Activated naive CD4-positive, alpha-beta T cell treated with anti-CD3 and anti-CD28 coated beads, Interleukin-2, amount 50 U/mL, for 72 hours (primary cell): Measurements from ENCODE around the gene PCDH20. TPM values are rescaled to one million over a fixed set of nuclear protein-coding genes. Genes with fewer than 3 reads are reported as not detected.

Source experiments
- ATAC-seq, 2 donors: fragments of 150-1000 bp; cut with Tn5 transposase; 2 replicates each; pipeline ENCODE4 v1.10.0; 2021; ENCODE audit warnings: mild to moderate bottlenecking in 2 of 2, moderate library complexity in 2 of 2
- DNase-seq, 2 donors: peaks; one replicate each; pipeline ENCODE4 v3.0.0; 2021 to 2022; ENCODE audit warnings: low spot score in 2 of 2
- H3K27ac Mint-ChIP-seq, 2 donors: one replicate each; pipeline ENCODE4 v1.8.0; 2022; ENCODE audit warnings: mild to moderate bottlenecking in 2 of 2, mixed read lengths in 2 of 2
- H3K36me3 Mint-ChIP-seq, 2 donors: one replicate each; pipeline ENCODE4 v1.8.0; 2022; ENCODE audit warnings: mixed read lengths in 2 of 2
- H3K9me3 Mint-ChIP-seq, 2 donors: one replicate each; pipeline ENCODE4 v1.8.0; 2022; ENCODE audit warnings: mixed read lengths in 2 of 2
- total RNA-seq, 2 donors: library from RNA; stranded (reverse); gene quantifications; one replicate each; pipeline ENCODE4 v1.2.3, GENCODE V29; 2022

PCDH20 gene, protein sequence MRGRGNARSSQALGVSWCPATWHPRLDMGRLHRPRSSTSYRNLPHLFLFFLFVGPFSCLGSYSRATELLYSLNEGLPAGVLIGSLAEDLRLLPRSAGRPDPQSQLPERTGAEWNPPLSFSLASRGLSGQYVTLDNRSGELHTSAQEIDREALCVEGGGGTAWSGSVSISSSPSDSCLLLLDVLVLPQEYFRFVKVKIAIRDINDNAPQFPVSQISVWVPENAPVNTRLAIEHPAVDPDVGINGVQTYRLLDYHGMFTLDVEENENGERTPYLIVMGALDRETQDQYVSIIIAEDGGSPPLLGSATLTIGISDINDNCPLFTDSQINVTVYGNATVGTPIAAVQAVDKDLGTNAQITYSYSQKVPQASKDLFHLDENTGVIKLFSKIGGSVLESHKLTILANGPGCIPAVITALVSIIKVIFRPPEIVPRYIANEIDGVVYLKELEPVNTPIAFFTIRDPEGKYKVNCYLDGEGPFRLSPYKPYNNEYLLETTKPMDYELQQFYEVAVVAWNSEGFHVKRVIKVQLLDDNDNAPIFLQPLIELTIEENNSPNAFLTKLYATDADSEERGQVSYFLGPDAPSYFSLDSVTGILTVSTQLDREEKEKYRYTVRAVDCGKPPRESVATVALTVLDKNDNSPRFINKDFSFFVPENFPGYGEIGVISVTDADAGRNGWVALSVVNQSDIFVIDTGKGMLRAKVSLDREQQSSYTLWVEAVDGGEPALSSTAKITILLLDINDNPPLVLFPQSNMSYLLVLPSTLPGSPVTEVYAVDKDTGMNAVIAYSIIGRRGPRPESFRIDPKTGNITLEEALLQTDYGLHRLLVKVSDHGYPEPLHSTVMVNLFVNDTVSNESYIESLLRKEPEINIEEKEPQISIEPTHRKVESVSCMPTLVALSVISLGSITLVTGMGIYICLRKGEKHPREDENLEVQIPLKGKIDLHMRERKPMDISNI
- total RNA-seq: not detected

DNA sequence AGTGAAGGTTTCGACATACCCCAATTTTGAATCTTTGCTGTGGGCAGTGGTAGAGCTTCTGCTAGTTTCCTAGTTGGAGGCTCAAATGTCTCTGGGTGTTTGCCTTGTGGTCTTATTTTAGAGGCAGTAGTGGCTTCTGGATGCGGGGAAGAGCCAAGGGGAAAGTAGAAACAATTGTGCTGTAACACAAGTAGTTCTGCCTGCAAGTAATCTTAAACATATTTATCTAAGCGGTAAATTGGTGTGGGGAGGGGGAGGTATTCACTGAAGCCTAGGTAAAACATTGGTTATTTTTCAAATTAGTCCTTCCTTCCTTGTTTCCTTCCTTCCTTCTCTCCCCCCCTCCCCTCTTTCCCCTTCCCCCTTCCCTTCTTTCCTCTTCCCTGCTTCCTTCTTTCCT is at the start of gene PCDH20:
Gene PCDH20 (minus strand): TSS at position 101 of the 400 bp plus-strand sequence. CDS start 691 bp downstream, outside the sequence.
- Mint-ChIP-seq H3K36me3 (peaks cover 7 to 11% of the 10 kb centered on the region in 2 donors), H3K9me3 (peaks cover 8 to 12% of the 10 kb centered on the region in 2 donors), H3K27ac (no peak within 1 kb of the TSS)
- DNase-seq (no peak), ATAC-seq (no peak)

DNA sequence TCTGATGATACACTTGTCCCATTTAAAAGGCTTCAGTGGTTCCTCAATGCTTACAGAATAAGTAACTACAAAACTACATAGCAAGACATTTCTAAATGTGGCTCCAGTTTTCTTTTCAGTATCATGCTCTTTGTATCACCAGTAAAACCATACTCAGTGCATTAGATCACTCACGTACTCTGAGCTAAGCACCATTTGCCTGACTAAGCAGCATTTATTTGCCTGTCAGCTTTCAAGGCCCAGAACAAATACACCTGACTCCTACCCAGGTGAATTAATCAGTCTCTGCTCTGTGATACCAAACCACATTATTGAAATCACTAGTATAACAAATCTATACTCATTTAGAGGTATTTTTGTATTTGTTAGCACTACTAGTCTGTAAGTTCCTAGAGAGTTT is 47.4 kb upstream of the PCDH20 start:
- Mint-ChIP-seq H3K27ac (no peak overlapping the region), H3K9me3 (peaks cover 3 to 6% of the 10 kb centered on the region in 2 donors), H3K36me3 (no peaks in the 10 kb centered on the region)
- no peak for DNase-seq
- ATAC-seq: no peak

DNA sequence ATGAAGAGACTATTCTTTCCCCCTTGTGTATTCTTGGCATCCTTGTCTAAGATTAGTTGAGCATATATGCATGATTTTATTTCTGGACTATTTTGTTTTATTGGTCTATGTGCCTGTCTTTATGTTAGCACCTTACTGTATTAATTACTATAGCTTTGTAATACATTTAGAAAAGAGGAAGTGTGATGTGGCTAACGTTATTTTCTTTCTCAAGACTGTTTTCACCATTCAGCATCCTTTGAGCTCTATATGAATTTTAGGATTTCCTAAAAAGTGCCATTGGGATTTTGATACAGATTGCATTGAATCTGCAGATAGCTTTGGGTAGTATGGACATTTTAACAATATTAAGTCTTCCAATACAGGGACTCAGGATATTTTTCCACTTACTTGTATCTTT is 37.5 kb upstream of the PCDH20 start:
- Mint-ChIP-seq H3K27ac (no peak overlapping the region), H3K36me3 (no peaks in the 10 kb centered on the region), H3K9me3 (peaks cover 17 to 19% of the 10 kb centered on the region in 2 donors)
- ATAC-seq (no peak), DNase-seq (no peak)

DNA sequence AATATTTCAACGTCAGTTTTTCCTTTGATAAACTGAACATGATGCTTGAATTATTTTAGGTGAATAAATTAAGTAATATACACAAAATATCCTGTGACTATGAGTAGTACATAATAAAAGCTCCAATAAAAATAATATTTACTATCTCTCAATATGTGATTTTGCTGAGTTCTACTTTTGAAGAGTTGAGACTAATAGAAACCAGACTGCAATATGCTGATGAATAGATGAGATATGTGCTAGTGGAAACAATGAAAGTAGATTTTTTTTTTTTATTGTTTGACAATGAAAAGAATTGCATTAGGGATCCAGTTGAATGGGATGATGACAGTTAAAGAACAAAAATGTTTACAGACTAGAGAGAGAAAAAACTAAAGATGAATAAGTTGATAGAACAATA is 16.4 kb upstream of the PCDH20 start:
- ATAC-seq (no peak), DNase-seq (no peak)
- Mint-ChIP-seq H3K9me3 (peaks cover 11 to 18% of the 10 kb centered on the region in 2 donors), H3K27ac (no peak overlapping the region), H3K36me3 (no peaks in the 10 kb centered on the region)

DNA sequence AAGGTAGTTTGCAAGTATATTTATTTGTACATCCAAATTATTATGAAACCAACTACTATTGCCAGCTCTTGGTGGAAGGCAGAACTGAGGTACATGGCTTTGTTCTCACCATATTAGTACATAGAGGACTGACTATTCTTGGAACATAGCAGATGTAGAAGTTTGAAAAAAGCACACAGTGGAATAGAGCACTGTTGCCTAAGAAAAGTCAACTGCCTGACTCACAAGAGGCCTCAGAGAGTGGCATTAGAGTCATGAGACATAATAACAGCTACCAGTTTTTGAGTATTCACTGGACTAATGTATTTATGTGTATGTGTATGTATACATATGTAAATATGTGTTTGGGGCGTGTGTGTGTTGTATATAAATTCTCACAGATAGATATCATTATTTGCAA is 8.3 kb upstream of the PCDH20 start:
- Mint-ChIP-seq H3K36me3 (no peaks in the 10 kb centered on the region), H3K27ac (no peak overlapping the region), H3K9me3 (peaks cover 6 to 12% of the 10 kb centered on the region in 2 donors)
- DNase-seq: no peak
- no peak for ATAC-seq

DNA sequence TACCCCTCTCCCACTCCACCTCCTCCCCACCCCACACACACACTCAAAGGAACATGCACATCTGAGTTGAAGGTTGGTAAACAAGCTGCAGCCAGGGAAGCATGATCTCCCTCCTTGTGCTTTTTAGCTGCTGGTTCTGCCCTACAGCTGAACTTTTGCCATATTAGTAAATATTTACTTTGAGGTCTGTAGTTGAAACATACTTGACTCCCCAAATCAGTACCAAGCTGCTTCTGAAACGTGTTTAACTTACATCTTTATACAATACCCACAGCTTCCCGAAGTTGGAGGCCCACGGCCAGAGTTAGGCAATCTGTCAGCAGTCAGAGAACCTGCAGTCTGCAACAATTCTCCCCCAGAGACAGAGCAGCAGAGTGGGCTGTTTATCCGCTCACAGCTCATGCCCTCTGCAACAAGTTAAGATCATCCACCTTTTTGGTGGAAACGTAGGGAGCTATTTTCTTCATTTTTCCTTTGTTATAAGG is 1.5 kb upstream of the PCDH20 start:
- Mint-ChIP-seq H3K27ac (no peak overlapping the region), H3K36me3 (peaks cover 7 to 11% of the 10 kb centered on the region in 2 donors), H3K9me3 (peaks cover 8 to 12% of the 10 kb centered on the region in 2 donors)
- DNase-seq: no peak
- no peak for ATAC-seq

DNA sequence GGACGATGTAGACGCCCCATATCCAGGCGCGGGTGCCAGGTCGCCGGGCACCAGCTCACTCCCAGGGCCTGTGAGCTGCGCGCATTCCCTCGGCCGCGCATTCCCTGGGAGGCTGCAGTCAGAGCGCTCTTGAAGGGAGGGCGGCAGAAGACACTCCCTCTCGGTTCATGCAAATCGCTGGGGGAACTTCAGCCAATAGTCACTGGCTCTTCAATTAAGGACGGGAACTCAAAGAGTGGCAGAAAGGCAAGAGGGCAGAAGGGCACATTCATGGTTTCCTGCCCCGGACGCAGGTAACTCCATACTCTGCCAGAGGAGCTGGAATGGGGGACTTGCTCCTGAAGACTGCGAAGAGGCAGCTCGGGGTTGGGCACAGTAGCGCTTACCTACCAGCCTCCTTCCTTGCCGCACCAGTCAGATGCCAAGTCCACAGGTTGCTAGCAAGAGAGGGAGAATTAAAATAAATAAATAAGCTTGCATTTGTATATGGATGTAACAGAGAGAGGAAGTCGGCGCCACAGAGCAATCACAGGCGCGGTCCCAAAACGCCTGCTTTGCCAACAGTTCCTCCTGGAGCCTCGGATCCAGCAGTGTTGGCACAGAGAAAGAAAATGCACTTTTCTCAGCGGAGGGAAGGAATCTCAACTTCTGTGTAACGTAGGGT is 459 bp downstream of the PCDH20 start:
- peaks cover 7 to 11% of the 10 kb centered on the region in 2 donors for H3K36me3 Mint-ChIP-seq
- peaks cover 8 to 12% of the 10 kb centered on the region in 2 donors for H3K9me3 Mint-ChIP-seq
- no peak overlapping the region for H3K27ac Mint-ChIP-seq
- no peak for DNase-seq
- no peak for ATAC-seq

DNA sequence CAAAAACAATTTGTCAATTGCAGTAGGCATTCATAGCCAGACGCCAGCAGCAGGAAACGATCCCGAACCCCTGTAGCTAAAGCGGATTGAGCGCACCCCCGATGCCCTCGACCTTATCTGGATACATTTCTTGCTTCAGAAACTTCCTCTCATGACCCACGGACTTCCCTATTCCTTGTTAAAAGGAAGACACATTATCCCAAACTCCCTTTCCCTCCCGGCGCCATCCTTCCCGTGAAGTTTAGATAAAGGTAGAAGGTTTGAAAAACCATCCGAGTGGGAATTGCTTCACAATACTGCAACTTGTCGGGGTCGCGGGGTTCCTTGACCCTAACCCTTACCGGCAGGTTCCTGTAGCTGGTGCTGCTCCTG is 977 bp downstream of the PCDH20 start:
- H3K27ac Mint-ChIP-seq: no peak overlapping the region
- H3K9me3 Mint-ChIP-seq: peaks cover 8 to 12% of the 10 kb centered on the region in 2 donors
- ATAC-seq (no peak), DNase-seq (no peak)
- peaks cover 7 to 11% of the 10 kb centered on the region in 2 donors for H3K36me3 Mint-ChIP-seq

DNA sequence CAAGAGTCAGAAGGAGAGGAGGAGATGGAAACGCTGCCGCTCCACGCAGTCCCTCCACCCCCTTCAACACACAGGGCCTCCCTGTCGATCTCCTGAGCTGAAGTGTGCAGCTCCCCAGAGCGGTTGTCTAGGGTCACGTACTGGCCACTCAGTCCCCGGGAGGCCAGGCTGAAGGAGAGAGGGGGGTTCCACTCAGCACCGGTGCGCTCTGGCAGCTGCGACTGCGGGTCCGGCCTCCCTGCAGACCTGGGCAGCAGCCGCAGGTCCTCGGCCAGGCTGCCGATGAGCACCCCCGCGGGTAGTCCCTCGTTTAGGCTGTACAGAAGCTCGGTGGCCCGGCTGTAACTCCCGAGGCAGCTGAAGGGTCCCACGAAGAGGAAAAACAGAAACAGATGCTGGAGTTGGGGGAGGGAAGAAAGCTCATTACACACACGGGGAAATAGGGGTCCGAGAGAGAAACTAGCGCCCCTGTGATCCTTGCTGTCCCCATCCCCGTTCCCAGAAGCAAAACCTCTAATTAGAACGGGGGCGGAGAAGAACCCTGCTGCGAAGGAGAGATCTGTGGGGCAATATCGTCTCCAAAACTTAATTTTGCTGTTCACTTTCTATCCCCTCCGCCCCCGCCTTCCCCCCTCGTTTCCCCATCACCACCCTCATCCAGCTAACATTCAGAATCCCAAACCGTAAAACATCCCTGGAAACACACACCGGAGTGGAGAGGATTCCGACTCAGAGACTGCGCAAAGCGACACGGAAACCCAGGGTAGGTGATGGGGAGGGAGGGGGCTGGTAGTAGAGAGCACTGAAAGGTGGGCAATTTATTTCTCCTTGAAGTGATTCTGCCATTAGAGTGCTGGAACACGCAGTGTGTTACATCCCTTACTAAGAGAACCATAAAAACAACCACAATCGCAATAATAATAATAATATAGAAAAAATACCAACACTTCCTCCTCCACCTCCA is 1.8 kb downstream of the PCDH20 start:
- ATAC-seq (no peak), DNase-seq (no peak)
- Mint-ChIP-seq H3K27ac (no peak overlapping the region), H3K9me3 (peaks cover 8 to 12% of the 10 kb centered on the region in 2 donors), H3K36me3 (peaks cover 7 to 11% of the 10 kb centered on the region in 2 donors)

DNA sequence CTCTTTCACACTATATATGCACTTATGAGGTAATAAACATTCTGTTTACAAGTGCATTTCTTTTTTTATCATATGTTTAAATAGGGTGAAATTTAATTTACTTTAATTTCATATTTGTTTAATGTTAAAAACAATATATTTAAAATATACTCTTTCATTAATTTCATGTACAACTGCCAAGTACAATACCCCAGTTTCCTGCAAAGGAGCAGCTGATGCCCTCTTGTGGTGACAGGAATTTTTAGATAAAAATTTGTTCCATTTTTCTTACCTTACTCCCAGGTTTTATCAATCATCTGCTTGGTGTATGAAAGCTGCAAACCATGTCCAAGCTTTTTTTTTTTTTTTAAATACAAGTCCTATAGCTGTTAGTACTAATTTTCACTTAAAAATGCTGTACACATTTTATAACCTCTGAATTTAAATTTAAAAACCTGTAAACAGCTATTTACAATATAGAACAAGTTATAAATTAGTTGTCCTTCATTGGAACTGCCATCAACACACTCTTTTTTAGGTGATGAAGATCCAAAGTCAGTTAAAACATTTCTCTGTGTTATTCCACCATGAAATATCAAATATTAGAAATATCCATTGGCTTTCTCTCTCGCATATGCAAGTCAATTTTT is 4.9 kb downstream of the PCDH20 start:
- no peak for ATAC-seq
- peaks cover 7 to 11% of the 10 kb centered on the region in 2 donors for H3K36me3 Mint-ChIP-seq
- DNase-seq: no peak
- H3K27ac Mint-ChIP-seq: no peak overlapping the region
- peaks cover 0 to 5% of the 10 kb centered on the region in 2 donors for H3K9me3 Mint-ChIP-seq

DNA sequence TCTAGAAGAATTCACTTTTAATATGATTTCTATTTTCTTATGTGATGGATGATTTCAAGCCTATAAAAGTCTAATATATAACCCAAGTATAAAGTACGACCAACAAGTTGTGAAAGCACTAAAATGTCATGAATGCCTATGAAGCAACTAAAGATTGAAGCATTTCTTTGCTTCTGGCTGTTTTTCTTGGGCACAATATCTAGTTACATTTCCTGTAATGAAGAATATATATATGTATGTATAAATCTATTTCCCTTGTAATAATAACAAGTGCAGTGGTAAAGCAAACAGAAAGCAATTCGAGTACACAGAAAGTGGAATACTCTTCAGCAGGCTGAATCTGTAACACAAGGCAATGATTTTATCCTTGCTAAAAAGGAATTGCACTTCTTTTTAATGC is 5.4 kb downstream of the PCDH20 start:
- ATAC-seq (no peak), DNase-seq (no peak)
- Mint-ChIP-seq H3K27ac (no peak overlapping the region), H3K36me3 (peaks cover 7 to 10% of the 10 kb centered on the region in 2 donors), H3K9me3 (peaks cover 0 to 5% of the 10 kb centered on the region in 2 donors)

DNA sequence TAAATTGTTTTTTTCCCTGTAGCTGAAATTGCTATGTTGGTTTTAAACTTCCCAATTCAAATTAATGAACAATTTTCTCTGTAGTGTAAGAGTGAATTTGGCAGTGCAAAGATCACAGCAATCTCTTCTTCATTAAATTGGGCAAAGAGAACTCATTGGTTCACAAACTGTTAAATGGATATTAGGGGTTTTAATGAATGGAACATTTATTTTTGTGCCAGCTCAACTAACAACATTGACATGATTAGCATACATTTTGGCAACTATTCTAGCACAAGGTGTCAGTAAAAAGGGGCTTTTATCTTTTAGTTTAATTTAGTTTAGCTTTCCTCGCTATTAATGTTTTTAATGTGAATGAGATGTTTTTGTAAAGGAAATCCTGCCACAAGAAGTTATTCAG is 7.1 kb downstream of the PCDH20 start:
- DNase-seq: no peak
- H3K9me3 Mint-ChIP-seq: peaks cover 0 to 5% of the 10 kb centered on the region in 2 donors
- peaks cover 5 to 7% of the 10 kb centered on the region in 2 donors for H3K36me3 Mint-ChIP-seq
- H3K27ac Mint-ChIP-seq: no peak overlapping the region
- ATAC-seq: no peak

DNA sequence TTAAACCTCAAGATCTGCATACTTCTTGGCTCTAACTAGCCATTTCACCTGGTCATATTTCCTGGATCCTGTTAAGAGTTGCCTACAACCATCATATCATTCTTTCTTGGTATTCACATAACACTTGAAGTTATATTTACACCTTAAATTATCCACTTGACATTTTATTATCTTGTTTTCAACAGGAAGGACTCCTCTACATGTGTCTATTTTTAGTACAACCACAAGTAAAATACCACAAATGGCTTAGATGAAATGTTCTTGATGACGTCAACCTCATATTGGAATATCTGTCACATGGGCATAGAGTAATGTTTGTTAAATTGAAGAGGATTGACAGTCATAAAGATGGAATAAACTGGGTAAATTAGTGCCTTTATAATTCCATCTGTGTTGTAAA is 9.4 kb downstream of the PCDH20 start:
- Mint-ChIP-seq H3K9me3 (no peaks in the 10 kb centered on the region), H3K36me3 (no peaks in the 10 kb centered on the region), H3K27ac (no peak overlapping the region)
- DNase-seq: no peak
- ATAC-seq: no peak

DNA sequence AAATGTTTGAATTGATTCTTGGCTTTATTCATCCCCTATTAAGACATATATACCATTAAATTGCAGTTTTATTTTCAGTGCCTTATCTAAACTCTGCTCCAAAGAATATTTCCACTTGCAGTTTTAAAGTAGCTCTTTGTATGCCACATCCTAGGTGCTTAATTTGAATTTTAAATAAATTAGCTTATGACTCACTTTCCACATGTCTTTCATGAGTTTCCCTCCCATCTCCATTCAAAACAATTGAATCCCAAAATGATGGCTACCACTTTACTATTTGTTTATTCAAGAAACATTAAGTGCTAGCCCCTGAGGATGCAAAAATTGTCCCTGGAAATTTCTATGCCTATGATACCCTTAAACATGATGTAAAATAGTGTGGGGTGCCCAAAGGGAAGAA is 19.5 kb downstream of the PCDH20 start:
- DNase-seq: no peak
- Mint-ChIP-seq H3K27ac (no peak overlapping the region), H3K36me3 (peaks cover 0 to 8% of the 10 kb centered on the region in 2 donors), H3K9me3 (peaks cover 25 to 29% of the 10 kb centered on the region in 2 donors)
- no peak for ATAC-seq

DNA sequence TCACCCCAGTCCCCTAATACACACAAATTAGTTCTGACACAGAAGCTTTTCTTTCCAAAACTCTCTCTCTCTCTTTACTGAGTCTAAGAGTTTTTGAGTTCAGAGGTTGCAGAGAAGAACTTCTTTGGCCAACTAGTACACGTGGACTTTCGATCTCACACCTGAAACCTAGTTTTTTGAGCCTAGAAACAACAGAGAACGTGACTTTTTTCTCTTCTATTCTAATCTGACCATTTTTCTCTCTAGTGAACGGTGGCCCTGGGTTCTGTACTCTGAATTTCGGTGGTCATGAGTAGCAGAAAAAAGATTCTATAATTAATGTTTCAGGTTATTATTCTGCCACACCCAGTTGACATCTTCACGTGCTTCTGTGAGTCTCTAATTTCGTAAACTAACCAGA is 24.2 kb downstream of the PCDH20 start:
- ATAC-seq (no peak), DNase-seq (no peak)
- Mint-ChIP-seq H3K27ac (no peak overlapping the region), H3K9me3 (peaks cover 11 to 21% of the 10 kb centered on the region in 2 donors), H3K36me3 (no peaks in the 10 kb centered on the region)
